D721Med (cell line): Measurements from ENCODE around the gene GAP43.

Source experiments
- DNase-seq: peaks from one replicate; pipeline ENCODE4 v3.0.0; 2011; ENCODE audit warnings: low spot score; ENCODE audit not compliant: insufficient read length
- FAIRE-seq: peaks from 2 replicates; lab custom pipeline; 2011; peaks lifted over from hg19 to GRCh38; lab: Jason Lieb, UNC
- CTCF ChIP-seq: IDR thresholded peaks from 2 replicates; pipeline ENCODE4 v1.5.1; 2012; ENCODE audit warnings: mild to moderate bottlenecking, control low read depth; ENCODE audit not compliant: insufficient read depth; ENCODE audit errors: missing control alignments

Gene GAP43

GRCh38 chr3:115695090-115695489 is 71.8 kb downstream of the GAP43 start:
- DNase-seq (no peak), FAIRE-seq (no peak)
- TF ChIP-seq CTCF, result no peak

DNA sequence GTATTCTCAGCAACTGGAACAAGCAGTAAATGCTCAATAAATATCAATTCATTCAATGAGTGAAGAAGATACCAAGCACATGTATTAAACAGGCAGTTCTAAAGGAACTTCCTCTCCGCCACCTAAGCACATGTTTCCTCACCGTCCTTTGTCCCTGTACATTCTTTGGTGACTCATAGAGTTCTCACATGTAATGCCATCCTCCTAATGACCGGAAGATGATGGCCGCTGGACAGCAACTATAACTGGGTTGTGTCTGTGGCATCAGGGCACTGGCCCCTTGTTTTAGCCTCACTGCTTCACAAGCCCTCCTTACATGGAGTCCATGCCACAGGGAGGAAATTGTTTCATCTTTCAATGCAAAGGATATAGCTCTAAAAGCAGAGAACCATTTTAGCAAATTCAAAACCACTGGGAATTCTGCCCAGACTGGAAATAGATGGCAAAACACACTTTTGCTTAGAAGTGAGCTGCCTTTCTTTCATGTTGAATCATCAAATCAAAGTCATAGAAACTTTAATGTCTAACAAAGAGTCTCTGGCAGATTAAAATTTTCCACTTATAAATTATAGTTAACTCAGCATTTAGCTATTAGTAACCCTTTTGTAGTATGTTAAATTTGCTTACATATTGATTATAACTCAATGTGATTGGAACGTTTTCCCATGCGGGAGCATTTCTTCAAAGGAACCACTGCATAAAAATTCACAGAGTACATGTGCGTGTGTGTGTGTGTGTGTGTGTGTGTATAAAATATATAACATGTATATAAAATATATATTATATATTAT is 74.1 kb downstream of the GAP43 start:
- FAIRE-seq (no peak), DNase-seq (no peak)
- TF ChIP-seq CTCF, result no peak

GRCh38 chr3:115698851-115699591 is 75.7 kb downstream of the GAP43 start:
- DNase-seq (no peak), FAIRE-seq (no peak)
- TF ChIP-seq CTCF, result no peak

DNA sequence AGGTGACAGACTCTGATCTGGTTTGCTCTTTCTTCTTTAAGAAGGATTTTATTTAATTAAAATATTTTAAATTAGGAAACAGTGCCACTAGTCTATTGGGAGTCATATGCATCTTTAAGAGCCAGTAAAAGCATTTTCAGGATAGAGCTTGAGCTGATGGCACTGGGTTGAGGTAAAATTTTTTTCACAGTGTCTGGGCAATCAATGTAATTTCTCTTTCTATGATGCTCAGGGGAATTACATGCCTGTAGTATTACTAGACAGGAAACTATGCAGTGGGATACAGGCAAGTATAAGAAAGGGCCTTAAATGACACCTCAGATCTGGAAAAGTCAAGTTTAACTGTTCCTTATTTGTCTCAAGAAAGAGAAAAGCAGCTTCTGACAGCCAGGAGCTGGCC is 76.4 kb downstream of the GAP43 start:
- no peak for TF ChIP-seq CTCF
- DNase-seq (no peak), FAIRE-seq (no peak)

- DNase-seq (no peak), FAIRE-seq (no peak)
- TF ChIP-seq CTCF, result no peak
These were observed 79.3 kb downstream of the GAP43 start for GRCh38 chr3:115702598-115702997.

DNA sequence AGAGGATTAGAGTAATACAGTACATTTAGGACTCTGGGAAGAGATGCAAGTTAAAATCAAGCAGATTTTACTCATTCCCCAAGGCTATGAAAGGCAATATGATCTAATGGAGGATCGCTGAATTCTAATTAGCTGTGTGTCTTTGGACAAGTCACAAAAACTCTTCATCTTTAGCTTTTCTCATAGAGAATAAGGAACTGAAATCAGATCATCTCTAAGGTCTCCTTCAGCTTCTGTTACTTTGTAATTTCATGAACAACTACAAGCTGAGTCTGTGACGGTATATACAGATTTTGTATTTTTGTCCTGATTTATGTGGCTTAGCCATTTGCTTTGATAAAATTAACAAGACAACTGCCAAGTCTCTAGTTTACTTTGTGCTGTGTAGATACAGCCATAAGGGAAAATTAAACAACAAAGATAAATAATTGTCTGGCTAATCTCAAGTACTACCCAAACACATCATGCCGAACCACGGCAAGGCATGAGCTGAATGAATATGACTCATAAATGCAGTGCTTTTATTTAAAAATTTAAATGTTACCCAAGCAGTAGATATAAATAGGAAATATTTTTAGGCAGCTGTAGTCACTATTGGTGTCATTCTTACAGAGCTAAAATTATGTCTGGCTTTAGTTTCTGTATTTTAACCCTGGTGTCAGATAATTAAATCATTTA is 81.5 kb downstream of the GAP43 start:
- TF ChIP-seq CTCF, result no peak
- FAIRE-seq (no peak), DNase-seq (no peak)
